GM12892 (cell line): ENCODE data around the gene KIAA1958.

Experiments
- POLR2A ChIP-seq: IDR thresholded peaks from 2 replicates; pipeline ENCODE4 v1.6.1; 2011; ENCODE audit warnings: low read depth, low read length, control low read depth
- POLR2AphosphoS5 ChIP-seq: IDR thresholded peaks from 2 replicates; pipeline ENCODE4 v1.6.1; 2011; ENCODE audit warnings: low read depth, low read length, control low read depth
- TAF1 ChIP-seq: IDR thresholded peaks from 2 replicates; pipeline ENCODE4 v1.6.1; 2011; ENCODE audit warnings: low read depth, mild to moderate bottlenecking, control low read depth, low read length, borderline replicate concordance

- TF ChIP-seq POLR2A (no peak), POLR2AphosphoS5 (no peak), TAF1 (no peak)
Measured at GRCh38 chr9:112703304-112703703, 216.7 kb downstream of the KIAA1958 start.
